ENCODE data around the gene FAM83E. TPM values are rescaled to one million over a fixed set of nuclear protein-coding genes. Genes with fewer than 3 reads are reported as not detected.
A peak's percentile ranks its signal among the peaks of the same experiment; 100 is the strongest.

Gene FAM83E
- total RNA-seq (2021) (12.3 and 17.4 TPM in 2 replicates), Bru-seq, nascent RNA (percentile 41 among the genes with signal in this experiment), BruChase-seq, experiment 1, labeled RNA remaining after a 2-hour chase (percentile 47 among the genes with signal in this experiment), BruChase-seq, experiment 2, labeled RNA remaining after a 6-hour chase (percentile 45 among the genes with signal in this experiment)
- long read RNA-seq: 0 reads

DNA sequence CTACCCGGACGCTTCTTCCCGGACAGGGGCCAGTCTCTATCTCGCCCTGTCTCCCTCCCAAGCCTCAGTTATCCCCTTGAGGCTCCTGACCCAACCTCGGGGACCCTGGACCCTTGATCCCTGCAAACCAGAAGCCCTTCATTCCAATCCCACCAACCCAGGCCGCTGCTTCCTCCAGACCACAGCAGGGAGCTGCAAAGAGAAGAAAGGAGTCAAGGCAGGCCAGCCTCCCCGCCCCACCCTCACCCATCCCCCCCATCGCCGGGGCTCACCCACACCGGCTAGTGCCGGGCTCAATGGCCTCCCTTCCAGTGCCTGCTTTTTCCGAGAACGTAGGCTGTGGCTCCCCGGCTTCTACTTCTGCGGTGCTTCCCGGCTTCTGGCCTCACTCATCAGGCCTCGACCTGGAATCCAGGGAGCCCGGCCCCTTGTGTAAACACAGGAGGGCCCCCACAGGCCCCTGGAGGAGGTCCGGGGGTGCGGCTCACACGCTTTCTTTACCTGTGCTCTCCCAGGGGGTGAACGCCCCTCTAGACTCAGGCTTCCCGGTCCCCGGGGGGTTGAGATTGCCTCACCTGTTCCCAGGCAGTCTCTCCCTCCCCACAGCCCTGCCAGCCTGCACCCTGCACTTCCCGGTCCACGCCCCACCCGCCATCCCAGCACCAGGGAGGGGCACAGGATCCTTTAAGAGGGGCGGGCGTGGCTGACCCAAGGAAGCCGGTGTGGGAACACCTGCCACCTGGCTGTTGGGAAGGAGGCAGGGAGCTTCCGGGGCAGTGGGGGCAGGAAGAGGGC is at the start of gene FAM83E:
Gene FAM83E, minus strand, starts transcription at position 641 of the 795 bp plus-strand sequence. CDS start 1,704 bp downstream, outside the sequence.
- Histone ChIP-seq H4K20me1 (ENCODE audit: insufficient read depth) (peaks cover 34% of the 10 kb centered on the region), H3K4me3 (peak within 1 kb of the TSS; percentile 92), H3K27me3 (ENCODE audit: insufficient read depth, low read depth) (no peaks in the 10 kb centered on the region), H3K36me3 (ENCODE audit: low read depth) (peaks cover 35% of the 10 kb centered on the region), H3K9me3 (ENCODE audit: insufficient read depth, low read depth) (no peaks in the 10 kb centered on the region), H3F3A (ENCODE audit: insufficient read depth, low read depth) (peaks cover 70% of the 10 kb centered on the region), H2AFZ (no peak within 1 kb of the TSS), H3K9me2 (ENCODE audit: insufficient read depth) (no peaks in the 10 kb centered on the region), H3K4me1 (replicated peaks; ENCODE audit: insufficient read depth) (peaks cover 43% of the 10 kb centered on the region), H3K4me2 (peak within 1 kb of the TSS; percentile 94), H3K79me2 (ENCODE audit: low read depth) (peaks cover 40% of the 10 kb centered on the region), H3K27ac (peak within 1 kb of the TSS; percentile 91)
- no peak for TF ChIP-seq EZH2 (IDR thresholded peaks at IDR 0.05; ENCODE audit: low read depth)
- TF ChIP-seq, protein P1, sequence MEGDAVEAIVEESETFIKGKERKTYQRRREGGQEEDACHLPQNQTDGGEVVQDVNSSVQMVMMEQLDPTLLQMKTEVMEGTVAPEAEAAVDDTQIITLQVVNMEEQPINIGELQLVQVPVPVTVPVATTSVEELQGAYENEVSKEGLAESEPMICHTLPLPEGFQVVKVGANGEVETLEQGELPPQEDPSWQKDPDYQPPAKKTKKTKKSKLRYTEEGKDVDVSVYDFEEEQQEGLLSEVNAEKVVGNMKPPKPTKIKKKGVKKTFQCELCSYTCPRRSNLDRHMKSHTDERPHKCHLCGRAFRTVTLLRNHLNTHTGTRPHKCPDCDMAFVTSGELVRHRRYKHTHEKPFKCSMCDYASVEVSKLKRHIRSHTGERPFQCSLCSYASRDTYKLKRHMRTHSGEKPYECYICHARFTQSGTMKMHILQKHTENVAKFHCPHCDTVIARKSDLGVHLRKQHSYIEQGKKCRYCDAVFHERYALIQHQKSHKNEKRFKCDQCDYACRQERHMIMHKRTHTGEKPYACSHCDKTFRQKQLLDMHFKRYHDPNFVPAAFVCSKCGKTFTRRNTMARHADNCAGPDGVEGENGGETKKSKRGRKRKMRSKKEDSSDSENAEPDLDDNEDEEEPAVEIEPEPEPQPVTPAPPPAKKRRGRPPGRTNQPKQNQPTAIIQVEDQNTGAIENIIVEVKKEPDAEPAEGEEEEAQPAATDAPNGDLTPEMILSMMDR (conservative IDR thresholded peaks at IDR 0.05): no peak
- CTCF ChIA-PET: interaction anchor here (1.8 kb wide), 1 partner anchor 26 kb away, joined by 5 read pairs; no protein-coding TSS in a partner anchor
- POLR2A ChIA-PET (ENCODE audit: unreplicated experiment): interaction anchor here (0.5 kb wide), 1 partner anchor 265 kb away, joined by 19 read pairs; no protein-coding TSS in a partner anchor
- no TSS peak for BruUV-seq (replicated peaks)
- intact Hi-C loops (cut with micrococcal nuclease; ENCODE audit: unreplicated experiment): loop anchor here (2.0 kb wide), 1 partner anchor 26 kb away; no protein-coding TSS in a partner anchor
- DNase-seq: peak; percentile 95 to 96

DNA sequence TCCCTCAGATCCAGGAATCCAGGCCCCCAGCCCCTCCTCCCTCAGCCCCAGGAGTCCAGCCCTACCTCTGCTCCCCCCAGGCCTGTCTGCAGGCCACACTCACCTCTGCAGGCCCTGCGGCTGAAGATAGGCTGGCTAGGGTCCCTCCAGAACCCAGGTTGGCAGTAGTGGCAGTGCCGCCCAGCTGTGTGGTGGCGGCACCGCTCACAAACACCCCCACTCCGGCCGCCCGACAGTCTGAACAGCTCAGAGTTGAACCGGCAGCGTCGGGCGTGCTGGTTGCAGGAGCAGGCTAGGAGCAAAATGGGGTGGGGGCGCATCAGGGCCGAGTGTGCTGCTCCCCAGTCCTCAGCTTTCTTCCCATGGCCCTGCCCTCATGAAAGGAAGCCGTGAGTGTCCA is 49.6 kb upstream of the FAM83E start:
- TF ChIP-seq EZH2 (IDR thresholded peaks at IDR 0.05; ENCODE audit: low read depth): no peak
- TF ChIP-seq, protein P1 (conservative IDR thresholded peaks at IDR 0.05): no peak
- Histone ChIP-seq H3K4me2 (no peak overlapping the region), H3K4me1 (replicated peaks; ENCODE audit: insufficient read depth) (no peaks in the 10 kb centered on the region), H3F3A (ENCODE audit: insufficient read depth, low read depth) (no peaks in the 10 kb centered on the region), H3K79me2 (ENCODE audit: low read depth) (no peaks in the 10 kb centered on the region), H3K27ac (no peak overlapping the region), H3K36me3 (ENCODE audit: low read depth) (no peaks in the 10 kb centered on the region), H3K27me3 (ENCODE audit: insufficient read depth, low read depth) (no peaks in the 10 kb centered on the region), H3K4me3 (no peak overlapping the region), H3K9me2 (ENCODE audit: insufficient read depth) (no peaks in the 10 kb centered on the region), H2AFZ (no peak overlapping the region), H3K9me3 (ENCODE audit: insufficient read depth, low read depth) (no peaks in the 10 kb centered on the region), H4K20me1 (ENCODE audit: insufficient read depth) (no peaks in the 10 kb centered on the region)
- CTCF ChIA-PET: no interaction called here
- intact Hi-C loops (cut with micrococcal nuclease; ENCODE audit: unreplicated experiment): no loop called here
- POLR2A ChIA-PET (ENCODE audit: unreplicated experiment): no interaction called here
- no TSS peak for BruUV-seq (replicated peaks)
- DNase-seq: no peak

DNA sequence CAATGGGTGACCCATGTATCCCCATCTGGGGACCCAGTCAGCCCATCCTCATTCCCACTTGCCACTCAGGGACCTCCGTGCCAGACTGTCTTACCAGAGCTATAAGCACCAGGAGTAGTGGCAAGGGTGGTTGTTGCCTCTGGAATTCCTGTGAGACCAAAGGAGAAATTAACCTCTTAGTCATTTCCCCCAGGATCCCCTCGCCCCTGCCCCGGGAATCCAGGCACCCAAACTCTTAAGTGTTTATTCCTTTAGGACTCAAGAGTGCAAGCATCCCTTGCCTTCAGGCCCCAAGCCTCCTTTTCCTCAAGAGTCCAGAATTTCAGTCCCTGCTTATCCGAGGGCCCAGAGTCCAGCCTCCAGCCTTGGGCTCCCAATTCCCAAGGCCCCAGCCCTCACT is 48.8 kb upstream of the FAM83E start:
- Histone ChIP-seq H3K36me3 (ENCODE audit: low read depth) (no peaks in the 10 kb centered on the region), H3F3A (ENCODE audit: insufficient read depth, low read depth) (no peaks in the 10 kb centered on the region; the same call in 1 of the 2 replicates), H4K20me1 (ENCODE audit: insufficient read depth) (no peaks in the 10 kb centered on the region), H3K4me1 (replicated peaks; ENCODE audit: insufficient read depth) (no peaks in the 10 kb centered on the region), H3K9me3 (ENCODE audit: insufficient read depth, low read depth) (no peaks in the 10 kb centered on the region), H3K4me3 (no peak overlapping the region), H2AFZ (no peak overlapping the region), H3K27ac (no peak overlapping the region), H3K79me2 (ENCODE audit: low read depth) (no peaks in the 10 kb centered on the region), H3K4me2 (no peak overlapping the region), H3K27me3 (ENCODE audit: insufficient read depth, low read depth) (no peaks in the 10 kb centered on the region), H3K9me2 (ENCODE audit: insufficient read depth) (no peaks in the 10 kb centered on the region)
- TF ChIP-seq EZH2 (IDR thresholded peaks at IDR 0.05; ENCODE audit: low read depth): no peak
- TF ChIP-seq, protein P1 (conservative IDR thresholded peaks at IDR 0.05): no peak
- intact Hi-C loops (cut with micrococcal nuclease; ENCODE audit: unreplicated experiment): no loop called here
- BruUV-seq (replicated peaks): no TSS peak
- POLR2A ChIA-PET (ENCODE audit: unreplicated experiment): no interaction called here
- DNase-seq: no peak
- CTCF ChIA-PET: interaction anchor here (0.6 kb wide), 1 partner anchor 32 kb away, joined by 3 read pairs; the partner anchor contains the start of gene FUT2

All from PC-9 (cell line).